ENCODE measurements around the gene CHM.
"Not testable (repeated sequence)": the region's sequence is repeated elsewhere in the genome, so short reads cannot be mapped to it uniquely, and the experiment has no call there.

The CHM gene

GRCh38 chrX:86047174-86047935 is at the start of gene CHM:
CHM (minus strand) TSS chrX:86047558; CDS start chrX:86047532, 26 bp downstream.
- DNase-seq, result peak; percentile 81

- no peak for DNase-seq
Observed at GRCh38 chrX:86078650-86079049, 31.3 kb upstream of the CHM start.

- no peak for DNase-seq
Observed at GRCh38 chrX:86066998-86067397, 19.6 kb upstream of the CHM start.

GRCh38 chrX:86061407-86061806 is 14.0 kb upstream of the CHM start:
- DNase-seq, result no peak

GRCh38 chrX:86051741-86052140 is 4.4 kb upstream of the CHM start:
- DNase-seq, result no peak

GRCh38 chrX:86047936-86048280 is 550 bp upstream of the CHM start:
- DNase-seq, result no peak

GRCh38 chrX:86044216-86044615 is 3.1 kb downstream of the CHM start:
- DNase-seq, result no peak

- no peak for DNase-seq
Observed at GRCh38 chrX:86039625-86040568, 7.5 kb downstream of the CHM start.

- no peak for DNase-seq
Observed at GRCh38 chrX:86033385-86033784, 14.0 kb downstream of the CHM start.

GRCh38 chrX:86028681-86029080 is 18.7 kb downstream of the CHM start:
- DNase-seq, result no peak

GRCh38 chrX:86023811-86024210 is 23.5 kb downstream of the CHM start:
- no peak for DNase-seq

- no peak for DNase-seq
Observed at GRCh38 chrX:86021652-86022289, 25.6 kb downstream of the CHM start.

- DNase-seq, result no peak
Observed at GRCh38 chrX:86016139-86016538, 31.2 kb downstream of the CHM start.

- DNase-seq, result not testable (repeated sequence)
Observed at GRCh38 chrX:86014959-86015358, 32.4 kb downstream of the CHM start.

GRCh38 chrX:86014421-86014820 is 32.9 kb downstream of the CHM start:
- no peak for DNase-seq

GRCh38 chrX:86013792-86014191 is 33.6 kb downstream of the CHM start:
- no peak for DNase-seq

- DNase-seq, result no peak
Observed at GRCh38 chrX:86012188-86012587, 35.2 kb downstream of the CHM start.

GRCh38 chrX:86009803-86010202 is 37.6 kb downstream of the CHM start:
- DNase-seq, result not testable (repeated sequence)

GRCh38 chrX:86007891-86008290 is 39.5 kb downstream of the CHM start:
- DNase-seq, result not testable (repeated sequence)

- DNase-seq, result no peak
Observed at GRCh38 chrX:86002076-86002896, 45.1 kb downstream of the CHM start.

- no peak for DNase-seq
Observed at GRCh38 chrX:85998954-85999353, 48.4 kb downstream of the CHM start.

- DNase-seq, result no peak
Observed at GRCh38 chrX:85996555-85996954, 50.8 kb downstream of the CHM start.

- DNase-seq, result no peak
Observed at GRCh38 chrX:85995641-85996040, 51.7 kb downstream of the CHM start.

Data from activated CD8-positive, alpha-beta memory T cell treated with anti-CD3 and anti-CD28 coated beads for 24 hours (primary cell).